Suprapubic skin (tissue), 4 donors: ENCODE data around the gene PHYHD1.

Experiments
- CTCF ChIP-seq, 2 donors: fragments of 200-600 bp in 1 of 2; fragments of 450-650 bp in 1 of 2; sonication (generic) in 1 of 2; IDR thresholded peaks; one replicate each; pipeline ENCODE4 v1.5.1; 2016 to 2019; ENCODE audit warnings: antibody characterized with exemption in 2 of 2, mild to moderate bottlenecking in 1 of 2, moderate library complexity in 1 of 2
- EP300 ChIP-seq: sonication (generic); formaldehyde crosslinking; IDR thresholded peaks from one replicate; pipeline ENCODE4 v1.6.1; 2017; ENCODE audit warnings: antibody characterized with exemption
- POLR2A ChIP-seq, 2 donors: fragments of 450-650 bp; IDR thresholded peaks; one replicate each; pipeline ENCODE4 v1.6.1; 2017; ENCODE audit warnings: antibody characterized with exemption in 2 of 2, mild to moderate bottlenecking in 2 of 2, moderate library complexity in 2 of 2
- POLR2AphosphoS5 ChIP-seq, 3 donors: sonication (generic); formaldehyde crosslinking; IDR thresholded peaks; one replicate each; pipeline ENCODE4 v1.6.1; 2017; ENCODE audit warnings: antibody characterized with exemption in 3 of 3

GRCh38 chr9:128877852-128878251 lies 42.9 kb upstream of the PHYHD1 start:
- no peak for TF ChIP-seq POLR2A (IDR thresholded peaks at IDR 0.05)
- no peak for TF ChIP-seq POLR2AphosphoS5 (IDR thresholded peaks at IDR 0.05)
- no peak for TF ChIP-seq CTCF (IDR thresholded peaks at IDR 0.05)
- no peak for TF ChIP-seq EP300
